WTC11 (cell line): ENCODE data around the gene ATP2B2. TPM values are rescaled to one million over a fixed set of nuclear protein-coding genes. Genes with fewer than 3 reads are reported as not detected.

Experiments
- ATAC-seq: fragments of 200-7000 bp; cut with Tn5 transposase; 2 replicates; pipeline ENCODE4 v1.10.0; 2021; ENCODE audit warnings: mild to moderate bottlenecking, moderate library complexity
- CTCF ChIA-PET: fragments of 300-600 bp; sonication (Branson Sonifier 250); formaldehyde crosslinking; loops from one replicate; lab custom pipeline; 2021; ENCODE audit warnings: antibody characterized with exemption; lab: Charles Lee
- POLR2A ChIA-PET: fragments of 350-600 bp; sonication (Branson Sonifier 250); formaldehyde crosslinking; loops from one replicate; lab custom pipeline; 2021; ENCODE audit warnings: antibody characterized with exemption; lab: Charles Lee
- DNase-seq: peaks from one replicate; pipeline ENCODE4 v3.0.0; 2021; ENCODE audit warnings: low spot score
- H3K27ac Mint-ChIP-seq: 2 replicates; pipeline ENCODE4 v1.8.0; 2021; ENCODE audit warnings: mixed read lengths
- H3K27me3 Mint-ChIP-seq: 2 replicates; pipeline ENCODE4 v1.8.0; 2021; ENCODE audit warnings: low read depth, mild to moderate bottlenecking, moderate library complexity, mixed read lengths
- H3K36me3 Mint-ChIP-seq: 2 replicates; pipeline ENCODE4 v1.8.0; 2021; ENCODE audit warnings: mixed read lengths
- H3K4me1 Mint-ChIP-seq: 2 replicates; pipeline ENCODE4 v1.8.0; 2022; ENCODE audit warnings: mixed read lengths
- H3K4me3 Mint-ChIP-seq: 2 replicates; pipeline ENCODE4 v1.8.0; 2021; ENCODE audit warnings: mild to moderate bottlenecking, moderate library complexity, mixed read lengths
- H3K9me3 Mint-ChIP-seq: 2 replicates; pipeline ENCODE4 v1.8.0; 2021; ENCODE audit warnings: mixed read lengths
- ATF1 ChIP-seq: sonication (generic); formaldehyde crosslinking; IDR thresholded peaks from 2 replicates; pipeline ENCODE4 v1.8.1; 2023; ENCODE audit warnings: mild to moderate bottlenecking, moderate library complexity, missing genetic modification reagents
- CREM ChIP-seq: sonication (generic); formaldehyde crosslinking; IDR thresholded peaks from 2 replicates; pipeline ENCODE4 v1.8.1; 2022; ENCODE audit warnings: mild to moderate bottlenecking, missing genetic modification reagents, moderate library complexity
- EMX1 ChIP-seq: fragments of 250-450 bp; sonication (Bioruptor Pico); IDR thresholded peaks from 2 replicates; pipeline ENCODE4 v1.8.0; 2021; ENCODE audit warnings: mild to moderate bottlenecking
- JAZF1 ChIP-seq: fragments of 250-450 bp; sonication (Bioruptor Pico); IDR thresholded peaks from 2 replicates; pipeline ENCODE4 v1.9.0; 2021; ENCODE audit warnings: moderate library complexity, mild to moderate bottlenecking, inconsistent platforms
- KAT7 ChIP-seq: sonication (generic); formaldehyde crosslinking; IDR thresholded peaks from 2 replicates; pipeline ENCODE4 v1.8.1; 2023; ENCODE audit warnings: missing genetic modification reagents, mild to moderate bottlenecking, borderline replicate concordance
- MXD4 ChIP-seq: fragments of 250-450 bp; sonication (Bioruptor Pico); IDR thresholded peaks from 2 replicates; pipeline ENCODE4 v1.8.0; 2021; ENCODE audit warnings: mild to moderate bottlenecking, moderate library complexity, borderline replicate concordance
- PRRX2 ChIP-seq: fragments of 250-450 bp; sonication (Bioruptor Pico); IDR thresholded peaks from 2 replicates; pipeline ENCODE4 v1.8.0; 2021; ENCODE audit warnings: mild to moderate bottlenecking
- TEAD1 ChIP-seq: sonication (generic); formaldehyde crosslinking; IDR thresholded peaks from 2 replicates; pipeline ENCODE4 v1.8.0; 2022; ENCODE audit warnings: mild to moderate bottlenecking, missing genetic modification reagents
- total RNA-seq: library from RNA; stranded (reverse); gene quantifications from 3 replicates; pipeline ENCODE4 v1.2.3, GENCODE V29; 2021
- TF ChIP-seq, protein P1 (sequence below): sonication (generic); formaldehyde crosslinking; IDR thresholded peaks from 2 replicates; pipeline ENCODE4 v1.8.0; 2022; ENCODE audit warnings: missing genetic modification reagents
- TF ChIP-seq, protein P2 (sequence below): sonication (generic); formaldehyde crosslinking; IDR thresholded peaks from 2 replicates; pipeline ENCODE4 v1.8.1; 2023; ENCODE audit warnings: mild to moderate bottlenecking, moderate library complexity, missing genetic modification reagents
- TF ChIP-seq, protein P3 (sequence below): fragments of 200-600 bp; IDR thresholded peaks from 2 replicates; pipeline ENCODE4 v1.8.0; 2022; ENCODE audit warnings: antibody characterized with exemption
- TF ChIP-seq, protein P4 (sequence below): sonication (generic); formaldehyde crosslinking; IDR thresholded peaks from 2 replicates; pipeline ENCODE4 v1.8.1; 2022; ENCODE audit warnings: low read depth, missing genetic modification reagents, borderline replicate concordance
- TF ChIP-seq, protein P5 (sequence below): sonication (generic); formaldehyde crosslinking; conservative IDR thresholded peaks from 2 replicates; pipeline ENCODE4 v1.8.1; 2022; ENCODE audit warnings: mild to moderate bottlenecking, missing genetic modification reagents
- TF ChIP-seq, protein P6 (sequence below): fragments of 250-450 bp; sonication (Bioruptor Pico); IDR thresholded peaks from 2 replicates; pipeline ENCODE4 v2.1.2; 2022; ENCODE audit warnings: mild to moderate bottlenecking, moderate library complexity
- TF ChIP-seq, protein P7 (sequence below): fragments of 250-450 bp; sonication (Bioruptor Pico); IDR thresholded peaks from 2 replicates; pipeline ENCODE4 v1.9.0; 2021; ENCODE audit warnings: mild to moderate bottlenecking
- TF ChIP-seq, protein P8 (sequence below): fragments of 250-450 bp; sonication (Bioruptor Pico); IDR thresholded peaks from 2 replicates; pipeline ENCODE4 v1.9.0; 2021; ENCODE audit warnings: mild to moderate bottlenecking

ATP2B2 gene
- total RNA-seq, 1 experiment from 2014 or later = 0.48 TPM

DNA sequence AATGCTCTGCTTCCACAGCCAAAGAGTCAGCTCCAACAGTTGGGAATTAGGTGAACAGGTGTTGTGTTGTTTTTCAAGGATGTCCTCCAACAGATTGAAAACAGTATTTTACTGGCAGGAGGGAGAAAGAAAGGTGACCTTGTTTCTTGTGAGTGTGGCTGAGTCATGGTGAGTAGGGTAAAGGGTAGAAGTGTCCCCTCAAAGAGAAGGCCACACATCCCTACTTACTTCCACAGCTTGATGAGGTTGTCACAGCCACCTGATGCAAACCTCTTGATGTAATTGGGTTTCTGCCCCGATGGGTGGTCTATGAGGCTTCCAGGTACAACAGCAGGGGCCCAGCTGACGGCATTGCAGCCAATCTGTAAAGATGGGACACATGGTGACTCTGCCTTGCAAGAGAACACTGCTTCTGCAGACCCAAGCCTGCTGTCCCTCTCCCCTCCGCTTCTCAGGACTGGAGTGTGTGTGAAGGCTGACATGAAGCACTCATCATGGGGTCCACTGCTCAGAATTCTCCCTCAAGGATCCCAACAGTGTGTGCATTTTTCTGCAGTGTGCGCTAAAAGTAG lies 200.0 kb downstream of the ATP2B2 start (continued):
- TF ChIP-seq, protein P1, sequence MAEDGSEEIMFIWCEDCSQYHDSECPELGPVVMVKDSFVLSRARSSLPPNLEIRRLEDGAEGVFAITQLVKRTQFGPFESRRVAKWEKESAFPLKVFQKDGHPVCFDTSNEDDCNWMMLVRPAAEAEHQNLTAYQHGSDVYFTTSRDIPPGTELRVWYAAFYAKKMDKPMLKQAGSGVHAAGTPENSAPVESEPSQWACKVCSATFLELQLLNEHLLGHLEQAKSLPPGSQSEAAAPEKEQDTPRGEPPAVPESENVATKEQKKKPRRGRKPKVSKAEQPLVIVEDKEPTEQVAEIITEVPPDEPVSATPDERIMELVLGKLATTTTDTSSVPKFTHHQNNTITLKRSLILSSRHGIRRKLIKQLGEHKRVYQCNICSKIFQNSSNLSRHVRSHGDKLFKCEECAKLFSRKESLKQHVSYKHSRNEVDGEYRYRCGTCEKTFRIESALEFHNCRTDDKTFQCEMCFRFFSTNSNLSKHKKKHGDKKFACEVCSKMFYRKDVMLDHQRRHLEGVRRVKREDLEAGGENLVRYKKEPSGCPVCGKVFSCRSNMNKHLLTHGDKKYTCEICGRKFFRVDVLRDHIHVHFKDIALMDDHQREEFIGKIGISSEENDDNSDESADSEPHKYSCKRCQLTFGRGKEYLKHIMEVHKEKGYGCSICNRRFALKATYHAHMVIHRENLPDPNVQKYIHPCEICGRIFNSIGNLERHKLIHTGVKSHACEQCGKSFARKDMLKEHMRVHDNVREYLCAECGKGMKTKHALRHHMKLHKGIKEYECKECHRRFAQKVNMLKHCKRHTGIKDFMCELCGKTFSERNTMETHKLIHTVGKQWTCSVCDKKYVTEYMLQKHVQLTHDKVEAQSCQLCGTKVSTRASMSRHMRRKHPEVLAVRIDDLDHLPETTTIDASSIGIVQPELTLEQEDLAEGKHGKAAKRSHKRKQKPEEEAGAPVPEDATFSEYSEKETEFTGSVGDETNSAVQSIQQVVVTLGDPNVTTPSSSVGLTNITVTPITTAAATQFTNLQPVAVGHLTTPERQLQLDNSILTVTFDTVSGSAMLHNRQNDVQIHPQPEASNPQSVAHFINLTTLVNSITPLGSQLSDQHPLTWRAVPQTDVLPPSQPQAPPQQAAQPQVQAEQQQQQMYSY (CRISPR knock-in tag) = no peak
- TF ChIP-seq, protein P2, sequence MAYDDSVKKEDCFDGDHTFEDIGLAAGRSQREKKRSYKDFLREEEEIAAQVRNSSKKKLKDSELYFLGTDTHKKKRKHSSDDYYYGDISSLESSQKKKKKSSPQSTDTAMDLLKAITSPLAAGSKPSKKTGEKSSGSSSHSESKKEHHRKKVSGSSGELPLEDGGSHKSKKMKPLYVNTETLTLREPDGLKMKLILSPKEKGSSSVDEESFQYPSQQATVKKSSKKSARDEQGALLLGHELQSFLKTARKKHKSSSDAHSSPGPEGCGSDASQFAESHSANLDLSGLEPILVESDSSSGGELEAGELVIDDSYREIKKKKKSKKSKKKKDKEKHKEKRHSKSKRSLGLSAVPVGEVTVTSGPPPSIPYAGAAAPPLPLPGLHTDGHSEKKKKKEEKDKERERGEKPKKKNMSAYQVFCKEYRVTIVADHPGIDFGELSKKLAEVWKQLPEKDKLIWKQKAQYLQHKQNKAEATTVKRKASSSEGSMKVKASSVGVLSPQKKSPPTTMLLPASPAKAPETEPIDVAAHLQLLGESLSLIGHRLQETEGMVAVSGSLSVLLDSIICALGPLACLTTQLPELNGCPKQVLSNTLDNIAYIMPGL (CRISPR knock-in tag) = no peak
- no peak for TF ChIP-seq JAZF1
- TF ChIP-seq PRRX2 (CRISPR knock-in tag) = no peak

DNA sequence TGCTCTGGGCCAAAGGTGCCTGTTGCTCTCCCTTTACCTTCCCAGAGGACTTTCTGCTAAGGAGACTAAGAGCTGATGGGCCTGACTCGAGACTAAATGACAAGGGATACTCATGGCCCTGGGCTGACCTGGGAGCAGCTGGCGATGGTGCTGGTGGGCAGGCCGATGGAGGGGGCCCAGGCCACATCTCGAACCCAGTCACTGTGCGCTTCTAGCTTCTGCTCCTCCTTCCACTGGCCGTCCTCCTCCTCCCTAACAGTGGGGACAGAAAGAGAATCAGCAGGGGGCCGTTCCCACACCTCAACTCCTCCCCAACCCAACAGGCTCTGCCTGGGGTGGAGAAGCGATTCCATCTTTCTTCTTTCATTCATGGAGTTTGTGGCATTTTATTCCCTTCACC lies 200.5 kb downstream of the ATP2B2 start:
- H3K4me1 Mint-ChIP-seq = no peaks in the 10 kb centered on the region
- DNase-seq = no peak
- H3K27me3 Mint-ChIP-seq = no peaks in the 10 kb centered on the region
- no peaks in the 10 kb centered on the region for H3K9me3 Mint-ChIP-seq
- ChIA-PET CTCF (interaction anchor here (0.8 to 1.3 kb wide), 3 partner anchors 15 to 43 kb away, joined by 3 read pairs; no protein-coding TSS in a partner anchor), POLR2A (no interaction called here)
- no peak overlapping the region for H3K27ac Mint-ChIP-seq
- TF ChIP-seq TEAD1 (CRISPR knock-in tag) (no peak), KAT7 (CRISPR knock-in tag) (no peak), EMX1 (CRISPR knock-in tag) (no peak)
- TF ChIP-seq, protein P3, sequence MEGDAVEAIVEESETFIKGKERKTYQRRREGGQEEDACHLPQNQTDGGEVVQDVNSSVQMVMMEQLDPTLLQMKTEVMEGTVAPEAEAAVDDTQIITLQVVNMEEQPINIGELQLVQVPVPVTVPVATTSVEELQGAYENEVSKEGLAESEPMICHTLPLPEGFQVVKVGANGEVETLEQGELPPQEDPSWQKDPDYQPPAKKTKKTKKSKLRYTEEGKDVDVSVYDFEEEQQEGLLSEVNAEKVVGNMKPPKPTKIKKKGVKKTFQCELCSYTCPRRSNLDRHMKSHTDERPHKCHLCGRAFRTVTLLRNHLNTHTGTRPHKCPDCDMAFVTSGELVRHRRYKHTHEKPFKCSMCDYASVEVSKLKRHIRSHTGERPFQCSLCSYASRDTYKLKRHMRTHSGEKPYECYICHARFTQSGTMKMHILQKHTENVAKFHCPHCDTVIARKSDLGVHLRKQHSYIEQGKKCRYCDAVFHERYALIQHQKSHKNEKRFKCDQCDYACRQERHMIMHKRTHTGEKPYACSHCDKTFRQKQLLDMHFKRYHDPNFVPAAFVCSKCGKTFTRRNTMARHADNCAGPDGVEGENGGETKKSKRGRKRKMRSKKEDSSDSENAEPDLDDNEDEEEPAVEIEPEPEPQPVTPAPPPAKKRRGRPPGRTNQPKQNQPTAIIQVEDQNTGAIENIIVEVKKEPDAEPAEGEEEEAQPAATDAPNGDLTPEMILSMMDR = no peak
- TF ChIP-seq, protein P4, sequence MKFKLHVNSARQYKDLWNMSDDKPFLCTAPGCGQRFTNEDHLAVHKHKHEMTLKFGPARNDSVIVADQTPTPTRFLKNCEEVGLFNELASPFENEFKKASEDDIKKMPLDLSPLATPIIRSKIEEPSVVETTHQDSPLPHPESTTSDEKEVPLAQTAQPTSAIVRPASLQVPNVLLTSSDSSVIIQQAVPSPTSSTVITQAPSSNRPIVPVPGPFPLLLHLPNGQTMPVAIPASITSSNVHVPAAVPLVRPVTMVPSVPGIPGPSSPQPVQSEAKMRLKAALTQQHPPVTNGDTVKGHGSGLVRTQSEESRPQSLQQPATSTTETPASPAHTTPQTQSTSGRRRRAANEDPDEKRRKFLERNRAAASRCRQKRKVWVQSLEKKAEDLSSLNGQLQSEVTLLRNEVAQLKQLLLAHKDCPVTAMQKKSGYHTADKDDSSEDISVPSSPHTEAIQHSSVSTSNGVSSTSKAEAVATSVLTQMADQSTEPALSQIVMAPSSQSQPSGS (CRISPR knock-in tag) = no peak
- no peak for ATAC-seq
- no peak overlapping the region for H3K4me3 Mint-ChIP-seq
- peaks cover 81% of the 10 kb centered on the region for H3K36me3 Mint-ChIP-seq

DNA sequence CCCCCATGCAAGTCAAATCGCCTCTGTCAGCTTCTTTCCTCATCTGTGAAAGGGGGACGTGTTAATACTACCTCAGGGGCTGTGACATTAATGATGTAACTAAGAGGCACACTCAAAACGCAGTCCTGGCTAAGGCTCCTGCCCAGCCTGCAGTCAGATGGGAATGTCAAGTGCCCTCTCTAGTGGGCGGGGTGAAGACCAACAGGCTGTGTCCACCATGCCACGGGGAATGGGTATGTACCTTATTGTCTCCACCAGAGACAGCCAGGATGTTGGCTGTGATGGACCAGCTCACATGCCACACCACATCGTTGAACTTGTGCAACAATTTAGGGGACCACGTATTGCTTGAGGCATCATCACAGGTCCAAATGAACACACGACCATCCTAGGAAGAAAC lies 201.6 kb downstream of the ATP2B2 start:
- DNase-seq (no peak), ATAC-seq (0 out of 2 replicates have a peak, but pooled peaks have one; percentile 19)
- no peaks in the 10 kb centered on the region for H3K9me3 Mint-ChIP-seq
- no peak overlapping the region for H3K4me3 Mint-ChIP-seq
- ChIA-PET POLR2A (interaction anchor here (0.5 to 0.6 kb wide), 2 partner anchors 132 to 414 kb away, joined by 3 to 5 read pairs; partner anchors contain the start of gene JAGN1), CTCF (interaction anchor here (0.9 to 1.3 kb wide), 2 partner anchors 24 to 41 kb away, joined by 3 read pairs; no protein-coding TSS in a partner anchor)
- no peaks in the 10 kb centered on the region for H3K27me3 Mint-ChIP-seq
- peaks cover 72% of the 10 kb centered on the region for H3K36me3 Mint-ChIP-seq
- H3K4me1 Mint-ChIP-seq = no peaks in the 10 kb centered on the region
- H3K27ac Mint-ChIP-seq = no peak overlapping the region
- no peak for TF ChIP-seq MXD4 (CRISPR knock-in tag)
- no peak for TF ChIP-seq CREM (CRISPR knock-in tag)
- TF ChIP-seq, protein P4 (CRISPR knock-in tag) = no peak
- TF ChIP-seq, protein P5, sequence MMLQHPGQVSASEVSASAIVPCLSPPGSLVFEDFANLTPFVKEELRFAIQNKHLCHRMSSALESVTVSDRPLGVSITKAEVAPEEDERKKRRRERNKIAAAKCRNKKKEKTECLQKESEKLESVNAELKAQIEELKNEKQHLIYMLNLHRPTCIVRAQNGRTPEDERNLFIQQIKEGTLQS (CRISPR knock-in tag) = no peak
- TF ChIP-seq, protein P6, sequence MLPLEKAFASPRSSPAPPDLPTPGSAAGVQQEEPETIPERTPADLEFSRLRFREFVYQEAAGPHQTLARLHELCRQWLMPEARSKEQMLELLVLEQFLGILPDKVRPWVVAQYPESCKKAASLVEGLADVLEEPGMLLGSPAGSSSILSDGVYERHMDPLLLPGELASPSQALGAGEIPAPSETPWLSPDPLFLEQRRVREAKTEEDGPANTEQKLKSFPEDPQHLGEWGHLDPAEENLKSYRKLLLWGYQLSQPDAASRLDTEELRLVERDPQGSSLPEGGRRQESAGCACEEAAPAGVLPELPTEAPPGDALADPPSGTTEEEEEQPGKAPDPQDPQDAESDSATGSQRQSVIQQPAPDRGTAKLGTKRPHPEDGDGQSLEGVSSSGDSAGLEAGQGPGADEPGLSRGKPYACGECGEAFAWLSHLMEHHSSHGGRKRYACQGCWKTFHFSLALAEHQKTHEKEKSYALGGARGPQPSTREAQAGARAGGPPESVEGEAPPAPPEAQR (CRISPR knock-in tag) = no peak
- TF ChIP-seq, protein P7, sequence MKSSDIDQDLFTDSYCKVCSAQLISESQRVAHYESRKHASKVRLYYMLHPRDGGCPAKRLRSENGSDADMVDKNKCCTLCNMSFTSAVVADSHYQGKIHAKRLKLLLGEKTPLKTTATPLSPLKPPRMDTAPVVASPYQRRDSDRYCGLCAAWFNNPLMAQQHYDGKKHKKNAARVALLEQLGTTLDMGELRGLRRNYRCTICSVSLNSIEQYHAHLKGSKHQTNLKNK (CRISPR knock-in tag) = no peak
- TF ChIP-seq, protein P8, sequence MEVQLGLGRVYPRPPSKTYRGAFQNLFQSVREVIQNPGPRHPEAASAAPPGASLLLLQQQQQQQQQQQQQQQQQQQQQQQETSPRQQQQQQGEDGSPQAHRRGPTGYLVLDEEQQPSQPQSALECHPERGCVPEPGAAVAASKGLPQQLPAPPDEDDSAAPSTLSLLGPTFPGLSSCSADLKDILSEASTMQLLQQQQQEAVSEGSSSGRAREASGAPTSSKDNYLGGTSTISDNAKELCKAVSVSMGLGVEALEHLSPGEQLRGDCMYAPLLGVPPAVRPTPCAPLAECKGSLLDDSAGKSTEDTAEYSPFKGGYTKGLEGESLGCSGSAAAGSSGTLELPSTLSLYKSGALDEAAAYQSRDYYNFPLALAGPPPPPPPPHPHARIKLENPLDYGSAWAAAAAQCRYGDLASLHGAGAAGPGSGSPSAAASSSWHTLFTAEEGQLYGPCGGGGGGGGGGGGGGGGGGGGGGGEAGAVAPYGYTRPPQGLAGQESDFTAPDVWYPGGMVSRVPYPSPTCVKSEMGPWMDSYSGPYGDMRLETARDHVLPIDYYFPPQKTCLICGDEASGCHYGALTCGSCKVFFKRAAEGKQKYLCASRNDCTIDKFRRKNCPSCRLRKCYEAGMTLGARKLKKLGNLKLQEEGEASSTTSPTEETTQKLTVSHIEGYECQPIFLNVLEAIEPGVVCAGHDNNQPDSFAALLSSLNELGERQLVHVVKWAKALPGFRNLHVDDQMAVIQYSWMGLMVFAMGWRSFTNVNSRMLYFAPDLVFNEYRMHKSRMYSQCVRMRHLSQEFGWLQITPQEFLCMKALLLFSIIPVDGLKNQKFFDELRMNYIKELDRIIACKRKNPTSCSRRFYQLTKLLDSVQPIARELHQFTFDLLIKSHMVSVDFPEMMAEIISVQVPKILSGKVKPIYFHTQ (CRISPR knock-in tag) = no peak
- no peak for TF ChIP-seq ATF1 (CRISPR knock-in tag)
